Stimulated activated CD4-positive, alpha-beta T cell treated with anti-CD3 and anti-CD28 coated beads, TNF-alpha, amount 100 ng/mL, for 1 hour (primary cell): ENCODE data around the gene CCL14.
"Not testable (repeated sequence)": the region's sequence is repeated elsewhere in the genome, so short reads cannot be mapped to it uniquely, and the experiment has no call there.

ENCODE experiments used
- DNase-seq, 3 donors: peaks; one replicate each; pipeline ENCODE4 v3.0.0-alpha.2; 2020; ENCODE audit warnings: low read depth in 3 of 3, low spot score in 1 of 3

The CCL14 gene

GRCh38 chr17:35986643-35987042, at the start of gene CCL14:
Gene CCL14 (minus strand): TSS chr17:35986729. CDS start chr17:35986649, 80 bp downstream.
- DNase-seq: no peak

- no peak for DNase-seq
Observed at GRCh38 chr17:36036235-36036634, 49.7 kb upstream of the CCL14 start.

- DNase-seq: no peak
Observed at GRCh38 chr17:36034127-36034526, 47.6 kb upstream of the CCL14 start.

GRCh38 chr17:36030956-36031355, 44.4 kb upstream of the CCL14 start:
- DNase-seq: no peak

GRCh38 chr17:36027761-36028160, 41.2 kb upstream of the CCL14 start:
- no peak for DNase-seq

- DNase-seq: no peak
Observed at GRCh38 chr17:36024106-36024869, 37.8 kb upstream of the CCL14 start.

- no peak for DNase-seq
Observed at GRCh38 chr17:36019423-36019822, 32.9 kb upstream of the CCL14 start.

GRCh38 chr17:36017799-36018198, 31.3 kb upstream of the CCL14 start, which contains the start of gene CCL23:
Gene CCL23 (minus strand): TSS chr17:36017972. CDS start chr17:36017897, 75 bp downstream.
- DNase-seq: no peak

GRCh38 chr17:36016555-36016954, 30.0 kb upstream of the CCL14 start:
- no peak for DNase-seq

- not testable (repeated sequence) for DNase-seq
Observed at GRCh38 chr17:36015895-36016294, 29.4 kb upstream of the CCL14 start.

GRCh38 chr17:36014946-36015345, 28.4 kb upstream of the CCL14 start:
- DNase-seq: no peak

GRCh38 chr17:36011201-36011600, 24.7 kb upstream of the CCL14 start:
- DNase-seq: no peak

- DNase-seq: no peak
Observed at GRCh38 chr17:36008998-36009665, 22.6 kb upstream of the CCL14 start.

GRCh38 chr17:36004594-36005108, 18.1 kb upstream of the CCL14 start:
- no peak for DNase-seq

- DNase-seq: no peak
Observed at GRCh38 chr17:36002631-36003030, 16.1 kb upstream of the CCL14 start.

- DNase-seq: no peak
Observed at GRCh38 chr17:36001862-36002603, 15.5 kb upstream of the CCL14 start.

- no peak for DNase-seq
Observed at GRCh38 chr17:36001110-36001771, 14.7 kb upstream of the CCL14 start, which contains the start of gene CCL15. Gene CCL15 (minus strand): TSS chr17:36001553. CDS start chr17:36001492, 61 bp downstream.

- DNase-seq: no peak
Observed at GRCh38 chr17:36000732-36001109, 14.2 kb upstream of the CCL14 start.

- no peak for DNase-seq
Observed at GRCh38 chr17:35998756-35999155, 12.2 kb upstream of the CCL14 start.

- DNase-seq: no peak
Observed at GRCh38 chr17:35998018-35998545, 11.6 kb upstream of the CCL14 start.

GRCh38 chr17:35995346-35995745, 8.8 kb upstream of the CCL14 start:
- not testable (repeated sequence) for DNase-seq
